Spleen (tissue), 7 donors: ENCODE measurements around the gene ERG28.

Experiments used
- CTCF ChIP-seq, 11 experiments: fragments of 200-600 bp in 7 of 11; fragments of 450-650 bp in 4 of 11; sonication (generic) in 4 of 11; IDR thresholded peaks in 8 of 11; conservative IDR thresholded peaks in 3 of 11; 1 replicate in 7 of 11; 2 replicates in 4 of 11; pipeline versions ENCODE4 v1.4.0 to v1.8.0; 2016 to 2021; ENCODE audit warnings: antibody characterized with exemption in 11 of 11, inconsistent platforms in 4 of 11, mild to moderate bottlenecking in 1 of 11
- POLR2A ChIP-seq, 3 donors: fragments of 450-650 bp; IDR thresholded peaks; one replicate each; pipeline ENCODE4 v1.5.1; 2017; ENCODE audit warnings: antibody characterized with exemption in 3 of 3, mild to moderate bottlenecking in 1 of 3
- POLR2AphosphoS5 ChIP-seq, 3 donors: sonication (generic); formaldehyde crosslinking; IDR thresholded peaks; one replicate each; pipeline ENCODE4 v1.5.1; 2017; ENCODE audit warnings: antibody characterized with exemption in 3 of 3
- donor health status: DM: no; HTN: no; CAD: no; lungs with moderate emphysema.
- donor health status: DM: no; HTN: no; CAD: no.
- donor health status: DM: no; HTN: no; CAD: no.

DNA sequence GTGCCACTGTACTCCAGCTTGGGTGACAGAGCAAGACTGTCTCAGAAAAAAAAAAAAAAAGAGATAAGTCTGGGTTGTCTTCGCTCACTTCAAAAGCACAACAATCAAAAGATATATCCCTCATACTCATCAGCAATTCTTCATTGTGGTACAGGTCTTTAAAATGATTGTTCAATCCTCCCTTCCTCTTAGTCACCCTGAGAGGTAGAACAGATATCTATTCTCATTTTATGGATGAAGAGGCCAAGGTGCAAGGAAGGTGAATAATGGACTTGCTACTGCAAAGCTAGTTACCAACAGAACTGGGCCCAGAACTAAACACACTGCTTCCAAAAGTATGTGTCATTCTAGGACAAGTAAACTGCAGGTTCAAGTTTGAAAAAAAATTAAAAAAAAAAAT is 7.1 kb downstream of the ERG28 start:
- no peak for TF ChIP-seq CTCF (IDR thresholded peaks at IDR 0.05 in 8 of 11, conservative IDR thresholded peaks at IDR 0.05 in 3 of 11)
- TF ChIP-seq POLR2AphosphoS5 (IDR thresholded peaks at IDR 0.05): no peak
- no peak for TF ChIP-seq POLR2A (IDR thresholded peaks at IDR 0.05)
